ENCODE measurements around the gene TIMM8B.
"Not testable (repeated sequence)": the region's sequence is repeated elsewhere in the genome, so short reads cannot be mapped to it uniquely, and the experiment has no call there.

The TIMM8B gene

GRCh38 chr11:112086422-112087191 is at the start of gene TIMM8B, which contains the start of gene SDHD:
Gene TIMM8B (minus strand): TSS chr11:112086756. CDS start chr11:112086723, 33 bp downstream.
Gene SDHD (plus strand): TSS chr11:112086873. CDS start chr11:112086908, 35 bp downstream.
- peak; percentile 86 for DNase-seq (ENCODE audit: low read depth)

- DNase-seq (ENCODE audit: low read depth), result no peak
These were observed 47.9 kb upstream of the TIMM8B start for GRCh38 chr11:112134473-112134872.

- DNase-seq (ENCODE audit: low read depth), result no peak
These were observed 46.2 kb upstream of the TIMM8B start for GRCh38 chr11:112132737-112133136.

GRCh38 chr11:112129656-112130055 is 43.1 kb upstream of the TIMM8B start:
- no peak for DNase-seq (ENCODE audit: low read depth)

- no peak for DNase-seq (ENCODE audit: low read depth)
These were observed 42.0 kb upstream of the TIMM8B start for GRCh38 chr11:112128483-112129121.

- DNase-seq (ENCODE audit: low read depth), result no peak
These were observed 40.5 kb upstream of the TIMM8B start for GRCh38 chr11:112127056-112127455.

- DNase-seq (ENCODE audit: low read depth), result no peak
These were observed 36.6 kb upstream of the TIMM8B start for GRCh38 chr11:112123129-112123528.

- DNase-seq (ENCODE audit: low read depth), result no peak
These were observed 35.5 kb upstream of the TIMM8B start for GRCh38 chr11:112121981-112122615.

- DNase-seq (ENCODE audit: low read depth), result no peak
These were observed 31.6 kb upstream of the TIMM8B start for GRCh38 chr11:112118176-112118575.

GRCh38 chr11:112115386-112115785 is 28.8 kb upstream of the TIMM8B start:
- no peak for DNase-seq (ENCODE audit: low read depth)

GRCh38 chr11:112114460-112114859 is 27.9 kb upstream of the TIMM8B start:
- no peak for DNase-seq (ENCODE audit: low read depth)

- no peak for DNase-seq (ENCODE audit: low read depth)
These were observed 27.2 kb upstream of the TIMM8B start for GRCh38 chr11:112113539-112114457.

GRCh38 chr11:112106070-112106469 is 19.5 kb upstream of the TIMM8B start:
- DNase-seq (ENCODE audit: low read depth), result no peak

- no peak for DNase-seq (ENCODE audit: low read depth)
These were observed 16.9 kb upstream of the TIMM8B start for GRCh38 chr11:112103446-112103845.

GRCh38 chr11:112100462-112100861 is 13.9 kb upstream of the TIMM8B start:
- DNase-seq (ENCODE audit: low read depth), result no peak

- no peak for DNase-seq (ENCODE audit: low read depth)
These were observed 11.4 kb upstream of the TIMM8B start for GRCh38 chr11:112097734-112098528.

- no peak for DNase-seq (ENCODE audit: low read depth)
These were observed 9.6 kb upstream of the TIMM8B start for GRCh38 chr11:112096194-112096593.

- not testable (repeated sequence) for DNase-seq (ENCODE audit: low read depth)
These were observed 8.7 kb upstream of the TIMM8B start for GRCh38 chr11:112095302-112095701.

GRCh38 chr11:112087212-112087611 is 656 bp upstream of the TIMM8B start:
- DNase-seq (ENCODE audit: low read depth), result no peak

GRCh38 chr11:112085822-112086421 is 634 bp downstream of the TIMM8B start:
- no peak for DNase-seq (ENCODE audit: low read depth)

GRCh38 chr11:112082729-112083128 is 3.8 kb downstream of the TIMM8B start:
- DNase-seq (ENCODE audit: low read depth), result no peak
